Activated CD4-positive, alpha-beta T cell treated with anti-CD3 and anti-CD28 coated beads, Interleukin-2, amount 10 ng/mL, durations not matched to agents 7 days and 5 days (primary cell): ENCODE results near the gene CCNDBP1. TPM values are rescaled to one million over a fixed set of nuclear protein-coding genes. Genes with fewer than 3 reads are reported as not detected.
"Not testable (repeated sequence)": the region's sequence is repeated elsewhere in the genome, so short reads cannot be mapped to it uniquely, and the experiment has no call there.

ENCODE experiments used
- CTCF ChIA-PET: fragments of 350-600 bp; sonication (Branson Sonifier 250); formaldehyde crosslinking; loops from one replicate; lab custom pipeline; 2021; ENCODE audit warnings: antibody characterized with exemption; lab: Charles Lee
- POLR2A ChIA-PET: fragments of 350-600 bp; sonication (Branson Sonifier 250); formaldehyde crosslinking; loops from one replicate; lab custom pipeline; 2021; ENCODE audit warnings: antibody characterized with exemption; lab: Charles Lee
- DNase-seq: peaks from one replicate; pipeline ENCODE4 v3.0.0-alpha.2; 2020
- H3K27ac Mint-ChIP-seq: one replicate; pipeline ENCODE4 v1.8.0; 2021; ENCODE audit warnings: mild to moderate bottlenecking, moderate library complexity, mixed read lengths
- H3K27me3 Mint-ChIP-seq: one replicate; pipeline ENCODE4 v1.8.0; 2021; ENCODE audit warnings: mixed read lengths
- H3K36me3 Mint-ChIP-seq: one replicate; pipeline ENCODE4 v1.8.0; 2021; ENCODE audit warnings: low read depth, mixed read lengths
- H3K4me1 Mint-ChIP-seq: one replicate; pipeline ENCODE4 v1.8.0; 2021; ENCODE audit warnings: mixed read lengths
- H3K4me3 Mint-ChIP-seq: one replicate; pipeline ENCODE4 v1.8.0; 2021; ENCODE audit warnings: mild to moderate bottlenecking, moderate library complexity, mixed read lengths
- H3K9me3 Mint-ChIP-seq: one replicate; pipeline ENCODE4 v1.8.0; 2021; ENCODE audit warnings: mixed read lengths
- total RNA-seq, 2 experiments: library from RNA; stranded (reverse); gene quantifications; one replicate each; pipeline ENCODE4 v1.2.3, GENCODE V29; 2021

Gene CCNDBP1
- total RNA-seq, 2 experiments from 2014 or later = 65.8 to 72.5 TPM

GRCh38 chr15:43225950-43226255 is 40.7 kb downstream of the CCNDBP1 start:
- H3K9me3 Mint-ChIP-seq, H3K4me3 Mint-ChIP-seq, H3K36me3 Mint-ChIP-seq, DNase-seq, H3K27ac Mint-ChIP-seq, H3K4me1 Mint-ChIP-seq, POLR2A ChIA-PET: not testable (repeated sequence)
- H3K27me3 Mint-ChIP-seq = peaks cover 14% of the 10 kb centered on the region
- CTCF ChIA-PET = interaction anchor here (0.7 to 3.5 kb wide), 21 partner anchors 9 to 86 kb away, joined by 3 to 51 read pairs (median 6); no protein-coding TSS in a partner anchor

GRCh38 chr15:43226436-43227305 is 41.5 kb downstream of the CCNDBP1 start:
- DNase-seq = no peak
- no peaks in the 10 kb centered on the region for H3K36me3 Mint-ChIP-seq
- CTCF ChIA-PET = interaction anchor here (0.6 to 3.5 kb wide), 14 partner anchors 9 to 147 kb away, joined by 3 to 51 read pairs (median 6); no protein-coding TSS in a partner anchor
- H3K9me3 Mint-ChIP-seq = no peaks in the 10 kb centered on the region
- POLR2A ChIA-PET = no interaction called here
- peaks cover 12% of the 10 kb centered on the region for H3K27me3 Mint-ChIP-seq
- H3K4me1 Mint-ChIP-seq = peaks cover 4% of the 10 kb centered on the region
- no peak overlapping the region for H3K27ac Mint-ChIP-seq
- no peak overlapping the region for H3K4me3 Mint-ChIP-seq

GRCh38 chr15:43229977-43230376 is 44.8 kb downstream of the CCNDBP1 start:
- no peak overlapping the region for H3K27ac Mint-ChIP-seq

GRCh38 chr15:43230640-43231115 is 45.5 kb downstream of the CCNDBP1 start:
- H3K36me3 Mint-ChIP-seq = no peaks in the 10 kb centered on the region
- H3K4me1 Mint-ChIP-seq = peaks cover 2% of the 10 kb centered on the region
- no peak for DNase-seq
- H3K4me3 Mint-ChIP-seq = no peak overlapping the region
- ChIA-PET POLR2A (no interaction called here), CTCF (interaction anchor here (0.8 to 3.1 kb wide), 7 partner anchors 12 to 55 kb away, joined by 3 to 14 read pairs (median 4); partner anchors contain the start of gene TGM5)
- no peaks in the 10 kb centered on the region for H3K9me3 Mint-ChIP-seq
- H3K27me3 Mint-ChIP-seq = no peaks in the 10 kb centered on the region
- H3K27ac Mint-ChIP-seq = no peak overlapping the region

More at GRCh38 chr15:43229977-43230376, 44.8 kb downstream of the CCNDBP1 start:
- Mint-ChIP-seq H3K36me3 (no peaks in the 10 kb centered on the region), H3K27me3 (peaks cover under 1% of the 10 kb centered on the region), H3K9me3 (no peaks in the 10 kb centered on the region), H3K4me3 (no peak overlapping the region), H3K4me1 (peaks cover 4% of the 10 kb centered on the region)
- POLR2A ChIA-PET = no interaction called here
- DNase-seq = no peak
- CTCF ChIA-PET = interaction anchor here (0.8 to 3.1 kb wide), 7 partner anchors 12 to 56 kb away, joined by 3 to 14 read pairs (median 4); no protein-coding TSS in a partner anchor

GRCh38 chr15:43232289-43232874 is 47.2 kb downstream of the CCNDBP1 start:
- no peaks in the 10 kb centered on the region for H3K4me1 Mint-ChIP-seq
- no peaks in the 10 kb centered on the region for H3K9me3 Mint-ChIP-seq
- ChIA-PET CTCF (interaction anchor here (0.7 to 2.0 kb wide), 7 partner anchors 9 to 53 kb away, joined by 3 to 10 read pairs (median 3); partner anchors contain the start of gene TGM5), POLR2A (no interaction called here)
- no peaks in the 10 kb centered on the region for H3K36me3 Mint-ChIP-seq
- no peak for DNase-seq
- no peak overlapping the region for H3K4me3 Mint-ChIP-seq
- H3K27me3 Mint-ChIP-seq = no peaks in the 10 kb centered on the region
- H3K27ac Mint-ChIP-seq = no peak overlapping the region

- ChIA-PET CTCF (interaction anchor here (1.0 kb wide), 1 partner anchor 10 kb away, joined by 6 read pairs; no protein-coding TSS in a partner anchor), POLR2A (no interaction called here)
- H3K4me3 Mint-ChIP-seq = no peak overlapping the region
- no peak overlapping the region for H3K27ac Mint-ChIP-seq
- no peak for DNase-seq
- no peaks in the 10 kb centered on the region for H3K9me3 Mint-ChIP-seq
- peaks cover 17% of the 10 kb centered on the region for H3K4me1 Mint-ChIP-seq
- no peaks in the 10 kb centered on the region for H3K27me3 Mint-ChIP-seq
- no peaks in the 10 kb centered on the region for H3K36me3 Mint-ChIP-seq
Observed at GRCh38 chr15:43235536-43235935, 50.3 kb downstream of the CCNDBP1 start.

- no peaks in the 10 kb centered on the region for H3K27me3 Mint-ChIP-seq
- no peak overlapping the region for H3K27ac Mint-ChIP-seq
- no peak overlapping the region for H3K4me3 Mint-ChIP-seq
- H3K36me3 Mint-ChIP-seq = no peaks in the 10 kb centered on the region
- POLR2A ChIA-PET = no interaction called here
- CTCF ChIA-PET = interaction anchor here (1.5 kb wide), 1 partner anchor 47 kb away, joined by 7 read pairs; no protein-coding TSS in a partner anchor
- no peaks in the 10 kb centered on the region for H3K9me3 Mint-ChIP-seq
- DNase-seq = no peak
- H3K4me1 Mint-ChIP-seq = peaks cover 17% of the 10 kb centered on the region
Observed at GRCh38 chr15:43237842-43238470, 52.8 kb downstream of the CCNDBP1 start.

- no peak overlapping the region for H3K4me3 Mint-ChIP-seq
- no peak overlapping the region for H3K27ac Mint-ChIP-seq
- no peak for DNase-seq
- no peaks in the 10 kb centered on the region for H3K27me3 Mint-ChIP-seq
- ChIA-PET CTCF (interaction anchor here (1.5 kb wide), 1 partner anchor 47 kb away, joined by 7 read pairs; no protein-coding TSS in a partner anchor), POLR2A (no interaction called here)
- H3K4me1 Mint-ChIP-seq = peaks cover 17% of the 10 kb centered on the region
- H3K36me3 Mint-ChIP-seq = no peaks in the 10 kb centered on the region
- no peaks in the 10 kb centered on the region for H3K9me3 Mint-ChIP-seq
Observed at GRCh38 chr15:43238671-43239131, 53.5 kb downstream of the CCNDBP1 start.

- ChIA-PET POLR2A (no interaction called here), CTCF (interaction anchor here (1.5 kb wide), 1 partner anchor 45 kb away, joined by 7 read pairs; no protein-coding TSS in a partner anchor)
- DNase-seq = no peak
- peaks cover 17% of the 10 kb centered on the region for H3K4me1 Mint-ChIP-seq
- no peak overlapping the region for H3K4me3 Mint-ChIP-seq
- no peaks in the 10 kb centered on the region for H3K36me3 Mint-ChIP-seq
- H3K27ac Mint-ChIP-seq = no peak overlapping the region
- H3K9me3 Mint-ChIP-seq = no peaks in the 10 kb centered on the region
- H3K27me3 Mint-ChIP-seq = no peaks in the 10 kb centered on the region
Observed at GRCh38 chr15:43239732-43240491, 54.7 kb downstream of the CCNDBP1 start.

- no peak overlapping the region for H3K4me3 Mint-ChIP-seq
- DNase-seq = no peak
- H3K27ac Mint-ChIP-seq = no peak overlapping the region
- ChIA-PET CTCF (interaction anchor here (0.7 to 1.3 kb wide), 5 partner anchors 8 to 26 kb away, joined by 3 to 4 read pairs (median 3); partner anchors contain the start of gene TGM5), POLR2A (no interaction called here)
- H3K9me3 Mint-ChIP-seq = no peaks in the 10 kb centered on the region
- no peaks in the 10 kb centered on the region for H3K36me3 Mint-ChIP-seq
- peaks cover 7% of the 10 kb centered on the region for H3K27me3 Mint-ChIP-seq
- H3K4me1 Mint-ChIP-seq = peaks cover 17% of the 10 kb centered on the region
Observed at GRCh38 chr15:43241100-43241499, 55.9 kb downstream of the CCNDBP1 start.

GRCh38 chr15:43242616-43243015 is 57.4 kb downstream of the CCNDBP1 start:
- H3K9me3 Mint-ChIP-seq = no peaks in the 10 kb centered on the region
- DNase-seq = no peak
- CTCF ChIA-PET = interaction anchor here (0.7 to 0.9 kb wide), 3 partner anchors 10 to 14 kb away, joined by 3 to 4 read pairs (median 3); no protein-coding TSS in a partner anchor
- POLR2A ChIA-PET = interaction anchor here (0.6 kb wide), 1 partner anchor 62 kb away, joined by 3 read pairs; no protein-coding TSS in a partner anchor
- no peak overlapping the region for H3K4me3 Mint-ChIP-seq
- no peak overlapping the region for H3K27ac Mint-ChIP-seq
- no peaks in the 10 kb centered on the region for H3K36me3 Mint-ChIP-seq
- H3K27me3 Mint-ChIP-seq = peaks cover 12% of the 10 kb centered on the region
- H3K4me1 Mint-ChIP-seq = peaks cover 17% of the 10 kb centered on the region
